ENCODE results near the gene IRF2BPL.

GRCh38 chr14:77066578-77067172, 38.2 kb upstream of the IRF2BPL start:
- TF ChIP-seq CTCF (conservative IDR thresholded peaks at IDR 0.05; ENCODE audit: low read length) (no peak), EZH2phosphoT487 (IDR thresholded peaks at IDR 0.05; ENCODE audit: borderline replicate concordance, low read depth, low read length) (no peak)

Measured in OCI-LY7 (cell line).